HAP-1 (cell line): ENCODE measurements around the gene MZT2A.
A peak's percentile ranks its signal among the peaks of the same experiment; 100 is the strongest.
"Not testable (repeated sequence)": the region's sequence is repeated elsewhere in the genome, so short reads cannot be mapped to it uniquely, and the experiment has no call there.

Experiments used
- DNase-seq, 2 experiments: peaks; one replicate each; pipeline ENCODE4 v3.0.0-alpha.2; 2016 to 2020; ENCODE audit warnings: low spot score in 2 of 2
- H3K27me3 ChIP-seq: fragments of 250-450 bp; sonication (Bioruptor Pico); 2 replicates; pipeline ENCODE4 v1.5.1; 2020; ENCODE audit warnings: low read depth, mild to moderate bottlenecking, moderate library complexity
- H3K36me3 ChIP-seq: fragments of 250-450 bp; sonication (Bioruptor Pico); replicated peaks from 2 replicates; pipeline ENCODE4 v1.5.1; 2020; ENCODE audit warnings: mild to moderate bottlenecking
- H3K4me1 ChIP-seq: fragments of 250-450 bp; sonication (Bioruptor Pico); 2 replicates; pipeline ENCODE4 v1.5.1; 2020; ENCODE audit warnings: mild to moderate bottlenecking
- H3K4me3 ChIP-seq: fragments of 250-450 bp; sonication (Bioruptor Pico); 2 replicates; pipeline ENCODE4 v1.5.1; 2020; ENCODE audit warnings: mild to moderate bottlenecking, moderate library complexity
- H3K9me3 ChIP-seq: fragments of 250-450 bp; sonication (Bioruptor Pico); 2 replicates; pipeline ENCODE4 v1.5.1; 2020; ENCODE audit warnings: mild to moderate bottlenecking, moderate library complexity
- in situ Hi-C: fragments of 300-500 bp; cut with MboI; formaldehyde crosslinking; loops from 3 replicates; pipeline ENCODE4 v1.14.3; 2020; ENCODE audit warnings: low sequenced_read_pairs, inconsistent platforms, mixed read lengths

Gene MZT2A

GRCh38 chr2:131528981-131529863 lies 37.0 kb upstream of the MZT2A start:
- not testable (repeated sequence) for DNase-seq

GRCh38 chr2:131527131-131528001 lies 35.2 kb upstream of the MZT2A start, which contains the start of gene CCDC74A:
Gene CCDC74A (plus strand): TSS chr2:131527888. CDS start chr2:131527971, 83 bp downstream.
- H3K9me3 ChIP-seq, H3K36me3 ChIP-seq, in situ Hi-C loops, H3K4me1 ChIP-seq, H3K27me3 ChIP-seq: not testable (repeated sequence)
- peak; percentile 25 to 90 for DNase-seq
- peak within 1 kb of the TSS; percentile 14; the same call in 1 of the 2 replicates for H3K4me3 ChIP-seq

More at GRCh38 chr2:131528981-131529863, 37.0 kb upstream of the MZT2A start:
- H3K9me3 ChIP-seq, H3K36me3 ChIP-seq, H3K4me3 ChIP-seq, H3K4me1 ChIP-seq, H3K27me3 ChIP-seq, in situ Hi-C loops: not testable (repeated sequence)

- H3K27me3 ChIP-seq, H3K4me3 ChIP-seq, DNase-seq, in situ Hi-C loops, H3K4me1 ChIP-seq, H3K9me3 ChIP-seq, H3K36me3 ChIP-seq: not testable (repeated sequence)
Observed at GRCh38 chr2:131525256-131525655, 33.1 kb upstream of the MZT2A start.

- H3K9me3 ChIP-seq = no peaks in the 10 kb centered on the region
- no peaks in the 10 kb centered on the region for H3K27me3 ChIP-seq
- no peaks in the 10 kb centered on the region; the same call in 1 of the 2 replicates for H3K4me1 ChIP-seq
- no peak overlapping the region for H3K4me3 ChIP-seq
- no peaks in the 10 kb centered on the region for H3K36me3 ChIP-seq
- in situ Hi-C loops = loop anchor here (25.0 kb wide), 1 partner anchor 385 kb away; no protein-coding TSS in a partner anchor
- no peak for DNase-seq
Observed at GRCh38 chr2:131521961-131522781, 30.0 kb upstream of the MZT2A start.

GRCh38 chr2:131521524-131521923 lies 29.3 kb upstream of the MZT2A start:
- H3K9me3 ChIP-seq, H3K4me1 ChIP-seq, H3K4me3 ChIP-seq, H3K27me3 ChIP-seq, H3K36me3 ChIP-seq, DNase-seq: not testable (repeated sequence)
- in situ Hi-C loops = loop anchor here (25.0 kb wide), 1 partner anchor 384 kb away; no protein-coding TSS in a partner anchor

- H3K4me3 ChIP-seq = no peak overlapping the region
- no peaks in the 10 kb centered on the region for H3K4me1 ChIP-seq
- no peaks in the 10 kb centered on the region for H3K27me3 ChIP-seq
- H3K36me3 ChIP-seq = no peaks in the 10 kb centered on the region
- in situ Hi-C loops = loop anchor here (25.0 kb wide), 1 partner anchor 383 kb away; no protein-coding TSS in a partner anchor
- no peaks in the 10 kb centered on the region for H3K9me3 ChIP-seq
- no peak for DNase-seq
Observed at GRCh38 chr2:131520526-131520925, 28.3 kb upstream of the MZT2A start.

GRCh38 chr2:131519871-131520470 lies 27.8 kb upstream of the MZT2A start:
- in situ Hi-C loops = loop anchor here (25.0 kb wide), 1 partner anchor 383 kb away; no protein-coding TSS in a partner anchor
- H3K4me3 ChIP-seq = not testable (repeated sequence)

GRCh38 chr2:131519466-131519865 lies 27.3 kb upstream of the MZT2A start:
- no peak for DNase-seq
- H3K4me3 ChIP-seq = no peak overlapping the region
- H3K9me3 ChIP-seq = no peaks in the 10 kb centered on the region
- in situ Hi-C loops = loop anchor here (25.0 kb wide), 1 partner anchor 382 kb away; no protein-coding TSS in a partner anchor
- no peaks in the 10 kb centered on the region for H3K27me3 ChIP-seq
- no peaks in the 10 kb centered on the region for H3K36me3 ChIP-seq
- no peaks in the 10 kb centered on the region for H3K4me1 ChIP-seq

More at GRCh38 chr2:131519871-131520470, 27.8 kb upstream of the MZT2A start:
- not testable (repeated sequence) for H3K36me3 ChIP-seq, H3K27me3 ChIP-seq, DNase-seq, H3K9me3 ChIP-seq, H3K4me1 ChIP-seq

- in situ Hi-C loops = loop anchor here (25.0 kb wide), 1 partner anchor 381 kb away; no protein-coding TSS in a partner anchor
- H3K36me3 ChIP-seq = not testable (repeated sequence)
Observed at GRCh38 chr2:131518531-131518930, 26.3 kb upstream of the MZT2A start.

GRCh38 chr2:131517856-131518255 lies 25.7 kb upstream of the MZT2A start:
- in situ Hi-C loops = loop anchor here (25.0 kb wide), 1 partner anchor 381 kb away; no protein-coding TSS in a partner anchor
- DNase-seq, H3K4me3 ChIP-seq, H3K9me3 ChIP-seq, H3K27me3 ChIP-seq, H3K4me1 ChIP-seq, H3K36me3 ChIP-seq: not testable (repeated sequence)

More at GRCh38 chr2:131518531-131518930, 26.3 kb upstream of the MZT2A start:
- H3K9me3 ChIP-seq, H3K4me1 ChIP-seq, DNase-seq, H3K27me3 ChIP-seq, H3K4me3 ChIP-seq: not testable (repeated sequence)

- Histone ChIP-seq H3K4me3 (no peak overlapping the region), H3K36me3 (no peaks in the 10 kb centered on the region), H3K9me3 (no peaks in the 10 kb centered on the region), H3K27me3 (no peaks in the 10 kb centered on the region), H3K4me1 (no peaks in the 10 kb centered on the region)
- in situ Hi-C loops = loop anchor here (25.0 kb wide), 1 partner anchor 380 kb away; no protein-coding TSS in a partner anchor
- no peak for DNase-seq
Observed at GRCh38 chr2:131517106-131517831, 25.1 kb upstream of the MZT2A start.

GRCh38 chr2:131516621-131517020 lies 24.4 kb upstream of the MZT2A start:
- not testable (repeated sequence) for H3K4me1 ChIP-seq, H3K4me3 ChIP-seq, H3K9me3 ChIP-seq, H3K27me3 ChIP-seq, H3K36me3 ChIP-seq
- in situ Hi-C loops = loop anchor here (25.0 kb wide), 1 partner anchor 379 kb away; no protein-coding TSS in a partner anchor
- peak in 1 of 2 experiments; percentile 36 for DNase-seq
